ENCODE results near the gene WBP11.

WBP11 gene

GRCh38 chr12:14827043-14827442 lies 23.8 kb upstream of the WBP11 start:
- no peak for DNase-seq (ENCODE audit: insufficient read length, low spot score)
- no peak for FAIRE-seq
- TF ChIP-seq PAX5 (IDR thresholded peaks at IDR 0.05; ENCODE audit: insufficient read depth, low read length, severe bottlenecking), result no peak

- TF ChIP-seq TAF1 (IDR thresholded peaks at IDR 0.05; ENCODE audit: low read depth, low read length) (no peak), PAX5 (IDR thresholded peaks at IDR 0.05; ENCODE audit: insufficient read depth, low read length, severe bottlenecking) (no peak), POLR2AphosphoS5 (IDR thresholded peaks at IDR 0.05; ENCODE audit: low read depth, low read length) (no peak), POLR2A (IDR thresholded peaks at IDR 0.05; ENCODE audit: low read depth, low read length) (no peak), POU2F2 (IDR thresholded peaks at IDR 0.05; ENCODE audit: low read depth, low read length) (no peak)
- DNase-seq (ENCODE audit: insufficient read length, low spot score), result no peak
- FAIRE-seq, result no peak
These were observed 23.2 kb upstream of the WBP11 start for GRCh38 chr12:14826491-14826890.

GRCh38 chr12:14825256-14825655 lies 22.0 kb upstream of the WBP11 start:
- FAIRE-seq (no peak), DNase-seq (ENCODE audit: insufficient read length, low spot score) (no peak)
- TF ChIP-seq TAF1 (IDR thresholded peaks at IDR 0.05; ENCODE audit: low read depth, low read length), result no peak
- TF ChIP-seq POLR2A (IDR thresholded peaks at IDR 0.05; ENCODE audit: low read depth, low read length), result no peak
- no peak for TF ChIP-seq SPI1 (IDR thresholded peaks at IDR 0.05; ENCODE audit: low read depth, low read length)
- TF ChIP-seq PAX5 (IDR thresholded peaks at IDR 0.05; ENCODE audit: insufficient read depth, low read length, severe bottlenecking), result no peak
- TF ChIP-seq POU2F2 (IDR thresholded peaks at IDR 0.05; ENCODE audit: low read depth, low read length), result no peak
- TF ChIP-seq POLR2AphosphoS5 (IDR thresholded peaks at IDR 0.05; ENCODE audit: low read depth, low read length), result no peak

GRCh38 chr12:14824012-14824634 lies 20.8 kb upstream of the WBP11 start:
- DNase-seq (ENCODE audit: insufficient read length, low spot score), result no peak
- no peak for FAIRE-seq
- no peak for TF ChIP-seq POLR2AphosphoS5 (IDR thresholded peaks at IDR 0.05; ENCODE audit: low read depth, low read length)
- no peak for TF ChIP-seq POU2F2 (IDR thresholded peaks at IDR 0.05; ENCODE audit: low read depth, low read length)

- no peak for FAIRE-seq
- DNase-seq (ENCODE audit: insufficient read length, low spot score), result no peak
These were observed 10.7 kb upstream of the WBP11 start, which contains the start of gene SMCO3 for GRCh38 chr12:14814014-14814413. Gene SMCO3 (minus strand): TSS chr12:14814182. CDS start chr12:14806680, 7,502 bp downstream.

GRCh38 chr12:14811486-14811885 lies 8.2 kb upstream of the WBP11 start:
- DNase-seq (ENCODE audit: insufficient read length, low spot score) (no peak), FAIRE-seq (no peak)
- no peak for TF ChIP-seq POU2F2 (IDR thresholded peaks at IDR 0.05; ENCODE audit: low read depth, low read length)
- TF ChIP-seq POLR2A (IDR thresholded peaks at IDR 0.05; ENCODE audit: low read depth, low read length), result no peak
- TF ChIP-seq TAF1 (IDR thresholded peaks at IDR 0.05; ENCODE audit: low read depth, low read length), result no peak
- no peak for TF ChIP-seq SPI1 (IDR thresholded peaks at IDR 0.05; ENCODE audit: low read depth, low read length)

More at GRCh38 chr12:14814014-14814413, 10.7 kb upstream of the WBP11 start, which contains the start of gene SMCO3:
- no peak for TF ChIP-seq POU2F2 (IDR thresholded peaks at IDR 0.05; ENCODE audit: low read depth, low read length)
- TF ChIP-seq POLR2AphosphoS5 (IDR thresholded peaks at IDR 0.05; ENCODE audit: low read depth, low read length), result no peak
- TF ChIP-seq SPI1 (IDR thresholded peaks at IDR 0.05; ENCODE audit: low read depth, low read length), result no peak
- TF ChIP-seq PAX5 (IDR thresholded peaks at IDR 0.05; ENCODE audit: insufficient read depth, low read length, severe bottlenecking), result no peak
- TF ChIP-seq POLR2A (IDR thresholded peaks at IDR 0.05; ENCODE audit: low read depth, low read length), result no peak
- no peak for TF ChIP-seq TAF1 (IDR thresholded peaks at IDR 0.05; ENCODE audit: low read depth, low read length)

- no peak for DNase-seq (ENCODE audit: insufficient read length, low spot score)
- FAIRE-seq, result no peak
- TF ChIP-seq POLR2A (IDR thresholded peaks at IDR 0.05; ENCODE audit: low read depth, low read length) (no peak), TAF1 (IDR thresholded peaks at IDR 0.05; ENCODE audit: low read depth, low read length) (no peak), PAX5 (IDR thresholded peaks at IDR 0.05; ENCODE audit: insufficient read depth, low read length, severe bottlenecking) (no peak), POU2F2 (IDR thresholded peaks at IDR 0.05; ENCODE audit: low read depth, low read length) (no peak), SPI1 (IDR thresholded peaks at IDR 0.05; ENCODE audit: low read depth, low read length) (no peak), POLR2AphosphoS5 (IDR thresholded peaks at IDR 0.05; ENCODE audit: low read depth, low read length) (no peak)
These were observed 7.7 kb upstream of the WBP11 start for GRCh38 chr12:14810953-14811483.

GRCh38 chr12:14810167-14810952 lies 7.1 kb upstream of the WBP11 start:
- no peak for TF ChIP-seq POLR2AphosphoS5 (IDR thresholded peaks at IDR 0.05; ENCODE audit: low read depth, low read length)
- TF ChIP-seq SPI1 (IDR thresholded peaks at IDR 0.05; ENCODE audit: low read depth, low read length), result no peak
- no peak for TF ChIP-seq POLR2A (IDR thresholded peaks at IDR 0.05; ENCODE audit: low read depth, low read length)
- TF ChIP-seq POU2F2 (IDR thresholded peaks at IDR 0.05; ENCODE audit: low read depth, low read length), result no peak
- no peak for TF ChIP-seq PAX5 (IDR thresholded peaks at IDR 0.05; ENCODE audit: insufficient read depth, low read length, severe bottlenecking)
- no peak for TF ChIP-seq TAF1 (IDR thresholded peaks at IDR 0.05; ENCODE audit: low read depth, low read length)
- FAIRE-seq (no peak), DNase-seq (ENCODE audit: insufficient read length, low spot score) (no peak)

- TF ChIP-seq POLR2A (IDR thresholded peaks at IDR 0.05; ENCODE audit: low read depth, low read length), result no peak
- no peak for TF ChIP-seq PAX5 (IDR thresholded peaks at IDR 0.05; ENCODE audit: insufficient read depth, low read length, severe bottlenecking)
- no peak for TF ChIP-seq TAF1 (IDR thresholded peaks at IDR 0.05; ENCODE audit: low read depth, low read length)
- no peak for TF ChIP-seq POLR2AphosphoS5 (IDR thresholded peaks at IDR 0.05; ENCODE audit: low read depth, low read length)
- no peak for TF ChIP-seq POU2F2 (IDR thresholded peaks at IDR 0.05; ENCODE audit: low read depth, low read length)
- TF ChIP-seq SPI1 (IDR thresholded peaks at IDR 0.05; ENCODE audit: low read depth, low read length), result no peak
- DNase-seq (ENCODE audit: insufficient read length, low spot score) (no peak), FAIRE-seq (no peak)
These were observed 517 bp upstream of the WBP11 start for GRCh38 chr12:14803830-14804160.

GRCh38 chr12:14802721-14803010 lies 612 bp downstream of the WBP11 start:
- TF ChIP-seq POU2F2 (IDR thresholded peaks at IDR 0.05; ENCODE audit: low read depth, low read length) (no peak), TAF1 (IDR thresholded peaks at IDR 0.05; ENCODE audit: low read depth, low read length) (no peak), SPI1 (IDR thresholded peaks at IDR 0.05; ENCODE audit: low read depth, low read length) (no peak), POLR2A (IDR thresholded peaks at IDR 0.05; ENCODE audit: low read depth, low read length) (no peak)
- no peak for FAIRE-seq
- DNase-seq (ENCODE audit: insufficient read length, low spot score), result no peak
